Caco-2 (cell line): Measurements from ENCODE around the gene FARSB. TPM values are rescaled to one million over a fixed set of nuclear protein-coding genes. Genes with fewer than 3 reads are reported as not detected.

Source experiments
- BruUV-seq: library from RNA; stranded (reverse); fragments of 400-500 nt; replicated peaks from 2 replicates; lab custom pipeline; 2021; lab: Mats Ljungman, UMichigan
- CTCF ChIA-PET: fragments of 300-600 bp; sonication (Branson Sonifier 250); formaldehyde crosslinking; loops from one replicate; lab custom pipeline; 2022; ENCODE audit warnings: antibody characterized with exemption; lab: Charles Lee
- POLR2A ChIA-PET: fragments of 300-600 bp; sonication (Branson Sonifier 250); formaldehyde crosslinking; loops from one replicate; lab custom pipeline; 2022; ENCODE audit warnings: antibody characterized with exemption; lab: Charles Lee
- DNase-seq, 2 experiments: peaks; one replicate each; pipeline versions ENCODE4 v3.0.0 to v3.0.0-alpha.2; 2020 to 2022
- H3K27me3 ChIP-seq: replicated peaks from 2 replicates; pipeline ENCODE4 v1.6.0; 2011; ENCODE audit warnings: low read length; ENCODE audit not compliant: control insufficient read depth, insufficient read depth
- H3K36me3 ChIP-seq: 2 replicates; pipeline ENCODE4 v1.5.1; 2011; ENCODE audit warnings: low read length; ENCODE audit not compliant: control insufficient read depth, insufficient read depth
- H3K4me1 ChIP-seq: fragments of 250-450 bp; sonication (Bioruptor Pico); 2 replicates; pipeline ENCODE4 v1.5.1; 2020; ENCODE audit warnings: mild to moderate bottlenecking
- H3K4me3 ChIP-seq: 2 replicates; pipeline ENCODE4 v1.5.1; 2011; ENCODE audit warnings: low read depth, mild to moderate bottlenecking, control low read depth, low read length
- H3K9me3 ChIP-seq: fragments of 250-450 bp; sonication (Bioruptor Pico); 2 replicates; pipeline ENCODE4 v1.5.1; 2020; ENCODE audit warnings: mild to moderate bottlenecking, moderate library complexity
- H3K27ac Mint-ChIP-seq: one replicate; pipeline ENCODE4 v1.8.0; 2022; ENCODE audit warnings: mixed read lengths; ENCODE audit not compliant: unreplicated experiment
- H3K27me3 Mint-ChIP-seq: one replicate; pipeline ENCODE4 v1.8.0; 2022; ENCODE audit warnings: mixed read lengths; ENCODE audit not compliant: insufficient read depth, unreplicated experiment
- H3K36me3 Mint-ChIP-seq: one replicate; pipeline ENCODE4 v1.8.0; 2022; ENCODE audit warnings: mild to moderate bottlenecking, mixed read lengths; ENCODE audit not compliant: insufficient read depth, unreplicated experiment
- H3K4me1 Mint-ChIP-seq: one replicate; pipeline ENCODE4 v1.8.0; 2022; ENCODE audit warnings: low read depth, mixed read lengths; ENCODE audit not compliant: unreplicated experiment
- H3K4me3 Mint-ChIP-seq: one replicate; pipeline ENCODE4 v1.8.0; 2022; ENCODE audit warnings: mild to moderate bottlenecking, moderate library complexity, mixed read lengths; ENCODE audit not compliant: unreplicated experiment
- H3K9me3 Mint-ChIP-seq: one replicate; pipeline ENCODE4 v1.8.0; 2022; ENCODE audit warnings: mixed read lengths; ENCODE audit not compliant: unreplicated experiment
- intact Hi-C: fragments of 100-400 bp; cut with micrococcal nuclease; formaldehyde crosslinking; loops from one replicate; pipeline ENCODE4 v1.10.0; 2022; ENCODE audit not compliant: unreplicated experiment
- total RNA-seq: library from RNA; stranded (reverse); gene quantifications from 2 replicates; pipeline ENCODE4 v1.2.3, GENCODE V29; 2022
- TF ChIP-seq, protein P1 (sequence below), 2 experiments: fragments of 200-600 bp in 1 of 2; IDR thresholded peaks; 1 replicate in 1 of 2; 2 replicates in 1 of 2; pipeline versions ENCODE4 v1.5.1 to v1.8.0; 2011 to 2022; ENCODE audit warnings: antibody characterized with exemption in 1 of 2, control low read depth in 1 of 2, inconsistent platforms in 1 of 2, low read depth in 1 of 2, low read length in 1 of 2, mild to moderate bottlenecking in 1 of 2, moderate library complexity in 1 of 2; ENCODE audit not compliant: insufficient read depth in 1 of 2, severe bottlenecking in 1 of 2, unreplicated experiment in 1 of 2

FARSB gene
- total RNA-seq, 1 experiment from 2014 or later, result 48.9 TPM

DNA sequence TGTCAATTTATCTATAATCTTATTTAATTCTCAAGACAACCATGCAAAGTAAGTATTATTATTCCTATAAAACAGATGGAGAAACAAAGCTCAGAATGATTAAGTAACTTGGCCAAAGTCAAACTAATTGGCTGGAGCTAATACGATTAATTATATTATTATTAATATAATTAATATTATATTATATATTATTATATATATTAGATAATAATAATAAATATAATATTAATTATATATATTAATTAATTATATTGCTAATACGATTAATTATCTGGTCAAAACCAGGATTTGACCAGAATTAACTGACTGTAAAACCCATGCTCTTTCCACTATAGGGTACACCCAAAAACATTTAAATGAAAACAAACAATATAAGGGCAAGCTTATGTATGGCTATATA lies 52.4 kb downstream of the FARSB start:
- Mint-ChIP-seq H3K27me3 (no peaks in the 10 kb centered on the region), H3K9me3 (no peaks in the 10 kb centered on the region), H3K36me3 (peaks cover 32% of the 10 kb centered on the region), H3K4me3 (no peak overlapping the region), H3K27ac (no peak overlapping the region), H3K4me1 (peaks cover 6% of the 10 kb centered on the region)
- H3K4me3 ChIP-seq, result no peak overlapping the region
- intact Hi-C loops, result no loop called here
- TF ChIP-seq, protein P1, sequence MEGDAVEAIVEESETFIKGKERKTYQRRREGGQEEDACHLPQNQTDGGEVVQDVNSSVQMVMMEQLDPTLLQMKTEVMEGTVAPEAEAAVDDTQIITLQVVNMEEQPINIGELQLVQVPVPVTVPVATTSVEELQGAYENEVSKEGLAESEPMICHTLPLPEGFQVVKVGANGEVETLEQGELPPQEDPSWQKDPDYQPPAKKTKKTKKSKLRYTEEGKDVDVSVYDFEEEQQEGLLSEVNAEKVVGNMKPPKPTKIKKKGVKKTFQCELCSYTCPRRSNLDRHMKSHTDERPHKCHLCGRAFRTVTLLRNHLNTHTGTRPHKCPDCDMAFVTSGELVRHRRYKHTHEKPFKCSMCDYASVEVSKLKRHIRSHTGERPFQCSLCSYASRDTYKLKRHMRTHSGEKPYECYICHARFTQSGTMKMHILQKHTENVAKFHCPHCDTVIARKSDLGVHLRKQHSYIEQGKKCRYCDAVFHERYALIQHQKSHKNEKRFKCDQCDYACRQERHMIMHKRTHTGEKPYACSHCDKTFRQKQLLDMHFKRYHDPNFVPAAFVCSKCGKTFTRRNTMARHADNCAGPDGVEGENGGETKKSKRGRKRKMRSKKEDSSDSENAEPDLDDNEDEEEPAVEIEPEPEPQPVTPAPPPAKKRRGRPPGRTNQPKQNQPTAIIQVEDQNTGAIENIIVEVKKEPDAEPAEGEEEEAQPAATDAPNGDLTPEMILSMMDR (IDR thresholded peaks at IDR 0.05; ENCODE audit: insufficient read depth in 1 of 2, low read depth in 1 of 2, low read length in 1 of 2, severe bottlenecking in 1 of 2, unreplicated experiment in 1 of 2), result no peak
- H3K9me3 ChIP-seq, result no peaks in the 10 kb centered on the region
- ChIA-PET CTCF (no interaction called here), POLR2A (no interaction called here)
- no peaks in the 10 kb centered on the region; the same call in 1 of the 2 replicates for H3K36me3 ChIP-seq
- no peak for DNase-seq
- no TSS peak for BruUV-seq
- no peaks in the 10 kb centered on the region for H3K27me3 ChIP-seq
- no peaks in the 10 kb centered on the region for H3K4me1 ChIP-seq

GRCh38 chr2:222598611-222599010 lies 57.3 kb downstream of the FARSB start:
- ChIA-PET CTCF (no interaction called here), POLR2A (no interaction called here)
- no peaks in the 10 kb centered on the region for H3K27me3 Mint-ChIP-seq
- intact Hi-C loops, result no loop called here
- Histone ChIP-seq H3K27me3 (no peaks in the 10 kb centered on the region), H3K4me3 (no peak overlapping the region), H3K36me3 (no peaks in the 10 kb centered on the region; the same call in 1 of the 2 replicates), H3K9me3 (no peaks in the 10 kb centered on the region), H3K4me1 (peaks cover 13% of the 10 kb centered on the region)
- no peak for DNase-seq
- peaks cover 48% of the 10 kb centered on the region for H3K36me3 Mint-ChIP-seq
- H3K9me3 Mint-ChIP-seq, result no peaks in the 10 kb centered on the region
- BruUV-seq, result no TSS peak
- TF ChIP-seq, protein P1 (IDR thresholded peaks at IDR 0.05; ENCODE audit: insufficient read depth in 1 of 2, low read depth in 1 of 2, low read length in 1 of 2, severe bottlenecking in 1 of 2, unreplicated experiment in 1 of 2), result no peak
- no peak overlapping the region for H3K27ac Mint-ChIP-seq
- peaks cover 8% of the 10 kb centered on the region for H3K4me1 Mint-ChIP-seq
- no peak overlapping the region for H3K4me3 Mint-ChIP-seq

- Mint-ChIP-seq H3K27ac (no peak overlapping the region), H3K9me3 (no peaks in the 10 kb centered on the region), H3K4me3 (no peak overlapping the region), H3K27me3 (no peaks in the 10 kb centered on the region), H3K4me1 (peaks cover 8% of the 10 kb centered on the region), H3K36me3 (peaks cover 62% of the 10 kb centered on the region)
- DNase-seq, result no peak
- CTCF ChIA-PET, result interaction anchor here (1.0 kb wide), 1 partner anchor 278 kb away, joined by 4 read pairs; no protein-coding TSS in a partner anchor
- H3K36me3 ChIP-seq, result no peaks in the 10 kb centered on the region; the same call in 1 of the 2 replicates
- H3K4me1 ChIP-seq, result peaks cover 13% of the 10 kb centered on the region
- TF ChIP-seq, protein P1 (IDR thresholded peaks at IDR 0.05; ENCODE audit: insufficient read depth in 1 of 2, low read depth in 1 of 2, low read length in 1 of 2, severe bottlenecking in 1 of 2, unreplicated experiment in 1 of 2), result no peak
- intact Hi-C loops, result no loop called here
- POLR2A ChIA-PET, result no interaction called here
- BruUV-seq, result no TSS peak
- 0 out of 2 replicates have a peak, but pooled peaks cover 2% of the 10 kb centered on the region for H3K9me3 ChIP-seq
- H3K27me3 ChIP-seq, result no peaks in the 10 kb centered on the region
- H3K4me3 ChIP-seq, result no peak overlapping the region
Observed at GRCh38 chr2:222595581-222595980, 60.3 kb downstream of the FARSB start.
